Right forelimb (tissue), 1 donor: ENCODE data around the gene ZEB2.

Source experiments
- DNase-seq: peaks from one replicate; pipeline ENCODE4 v3.0.0-alpha.2; 2018

Gene ZEB2

GRCh38 chr2:144519934-144520731 lies at the start of gene ZEB2:
Gene ZEB2, minus strand, starts transcription at chr2:144520119. Its CDS starts 2,769 bp downstream, at chr2:144517350.
- DNase-seq, result peak; percentile 82

- no peak for DNase-seq
Observed at GRCh38 chr2:144567745-144568144, 47.8 kb upstream of the ZEB2 start.

GRCh38 chr2:144566448-144566847 lies 46.5 kb upstream of the ZEB2 start:
- no peak for DNase-seq

DNA sequence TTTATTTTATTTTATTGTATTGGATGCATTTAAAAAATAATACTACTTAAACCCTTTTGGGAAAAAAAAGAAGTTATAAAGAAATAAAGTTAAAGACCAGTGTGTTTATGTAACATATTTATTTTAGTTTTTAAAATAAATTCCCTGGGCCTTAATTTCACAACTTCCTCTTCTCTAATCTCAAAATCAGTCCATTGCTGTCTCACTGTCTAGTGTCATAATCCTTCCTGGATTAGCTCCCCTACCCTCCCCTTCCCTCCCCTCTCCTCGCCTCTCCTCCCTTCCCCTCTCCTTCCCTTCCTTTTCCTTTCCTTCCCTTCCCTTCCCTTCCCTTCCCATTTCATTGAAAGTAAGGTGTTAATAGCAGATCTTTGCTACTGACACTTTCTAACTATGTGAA lies 40.3 kb upstream of the ZEB2 start:
- no peak for DNase-seq

DNA sequence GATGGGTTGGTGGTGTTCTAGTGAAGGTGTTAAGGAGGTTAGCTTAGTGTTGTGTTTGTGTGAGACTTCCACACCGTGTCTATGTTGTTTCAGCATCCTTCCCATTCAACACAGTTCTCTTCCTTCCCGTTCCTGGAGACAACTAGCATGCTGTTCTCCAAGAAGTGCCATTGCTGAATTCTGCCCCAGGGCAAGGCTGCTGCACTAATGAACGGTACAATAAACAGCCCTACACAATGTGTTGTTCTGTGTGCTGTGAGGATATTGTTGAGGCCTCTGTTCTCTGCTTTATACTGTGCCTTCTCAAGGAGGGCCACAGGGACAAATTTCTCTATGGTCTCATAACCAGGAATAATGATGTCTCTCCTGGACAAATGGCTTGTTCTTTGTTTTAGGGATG lies 39.8 kb upstream of the ZEB2 start:
- DNase-seq, result no peak

- DNase-seq, result no peak
Observed at GRCh38 chr2:144559242-144559641, 39.3 kb upstream of the ZEB2 start.

DNA sequence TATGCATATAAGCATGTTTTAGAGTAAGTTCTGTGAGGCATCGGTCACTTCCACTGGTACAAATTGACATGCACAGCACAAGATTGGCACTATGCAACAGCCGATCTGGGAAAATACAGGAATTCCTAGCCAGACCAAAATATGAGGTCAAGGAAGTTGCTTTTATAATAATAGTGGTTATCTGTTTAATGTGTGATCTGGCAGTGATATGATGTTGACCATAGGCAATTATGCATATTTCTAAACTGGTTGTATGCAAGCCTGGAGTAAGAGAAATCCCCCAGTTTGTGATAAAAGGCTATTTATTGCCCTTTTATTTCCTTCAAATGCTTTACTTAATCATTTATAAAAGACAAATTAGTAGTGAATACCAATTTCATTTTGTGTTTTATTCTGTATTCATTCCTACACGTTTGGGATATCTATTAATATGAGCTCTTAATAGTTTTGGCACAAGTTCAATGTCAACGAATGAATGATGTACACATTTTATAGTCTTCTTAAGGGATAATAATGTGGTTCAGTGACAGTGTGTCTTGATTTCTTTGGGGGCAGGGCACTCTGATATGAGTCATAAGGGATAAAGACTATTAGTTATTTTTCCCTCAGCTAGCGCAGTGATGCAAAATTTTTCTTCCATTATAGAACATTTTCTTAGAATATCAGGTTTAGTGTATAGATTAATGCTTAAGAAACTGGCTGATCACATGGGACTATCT lies 34.7 kb upstream of the ZEB2 start:
- no peak for DNase-seq

DNA sequence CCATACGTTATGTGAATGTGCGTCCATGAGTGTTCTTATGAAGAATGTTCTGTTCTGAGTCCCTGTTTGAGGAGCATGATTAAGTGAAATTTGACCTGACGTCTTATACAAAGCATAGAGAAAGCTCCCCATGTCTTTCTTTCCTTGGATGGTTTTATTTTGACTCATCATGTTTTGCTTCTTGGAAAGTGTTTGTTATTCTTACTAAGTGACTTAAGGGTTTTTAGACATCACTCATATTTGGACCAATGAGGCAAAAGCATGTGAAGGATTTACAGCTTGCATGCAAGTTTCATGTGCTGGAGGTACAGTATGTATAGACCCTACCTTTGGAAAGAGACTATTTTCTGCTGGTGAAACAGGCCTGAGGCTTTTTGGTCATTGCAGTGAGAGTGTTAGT lies 33.5 kb upstream of the ZEB2 start:
- no peak for DNase-seq

DNA sequence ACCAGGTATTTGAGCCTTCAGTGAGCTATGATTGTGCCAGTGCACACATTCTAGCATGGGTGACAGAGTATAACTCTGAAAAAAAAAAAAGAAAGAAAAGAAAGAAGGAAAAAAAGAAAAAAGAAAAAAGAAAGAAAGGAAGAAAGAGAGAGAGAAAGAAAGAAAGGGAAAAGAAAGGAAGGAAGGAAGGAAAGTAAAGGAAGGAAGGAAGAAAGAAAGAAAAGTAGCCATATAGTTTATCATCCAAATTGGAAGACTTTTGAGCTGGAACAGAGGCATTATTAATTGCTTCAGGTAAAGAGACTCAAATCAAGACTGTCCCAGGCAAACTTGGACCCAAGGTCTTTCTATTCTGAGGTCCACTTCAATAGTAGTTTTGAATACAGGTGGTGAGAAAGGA lies 32.9 kb upstream of the ZEB2 start:
- DNase-seq, result no peak

GRCh38 chr2:144550911-144551310 lies 31.0 kb upstream of the ZEB2 start:
- no peak for DNase-seq

- DNase-seq, result no peak
Observed at GRCh38 chr2:144550084-144550483, 30.2 kb upstream of the ZEB2 start.

DNA sequence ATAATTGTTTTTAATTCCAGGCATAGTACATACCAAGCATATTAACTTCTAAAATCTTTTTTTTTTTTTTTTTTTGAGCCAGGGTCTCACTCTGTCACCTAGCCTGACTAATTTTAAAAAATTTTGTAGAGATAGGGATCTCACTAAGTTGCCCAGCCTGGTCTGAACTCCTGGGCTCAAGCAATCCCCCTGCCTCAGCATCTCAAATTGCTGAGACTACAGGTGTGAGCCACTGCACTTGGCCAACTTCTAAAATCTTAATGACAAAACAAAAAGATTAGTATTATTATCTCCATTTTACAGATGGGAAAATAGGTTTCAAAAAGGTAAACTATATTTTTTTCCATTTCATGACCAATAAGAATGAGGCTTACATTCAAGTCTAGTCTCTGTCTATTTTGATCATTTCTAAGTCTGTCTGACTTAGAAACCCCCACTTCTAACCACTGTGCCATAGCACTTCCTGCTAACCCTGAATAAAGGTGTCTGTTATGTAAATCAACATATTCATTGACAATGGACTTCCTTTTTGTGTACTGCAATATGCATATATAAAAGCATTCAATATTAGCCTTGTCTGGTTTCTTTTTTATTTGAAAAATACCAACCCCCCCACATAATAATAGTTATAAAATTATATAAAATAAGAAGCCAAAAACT lies 28.7 kb upstream of the ZEB2 start:
- DNase-seq, result no peak

DNA sequence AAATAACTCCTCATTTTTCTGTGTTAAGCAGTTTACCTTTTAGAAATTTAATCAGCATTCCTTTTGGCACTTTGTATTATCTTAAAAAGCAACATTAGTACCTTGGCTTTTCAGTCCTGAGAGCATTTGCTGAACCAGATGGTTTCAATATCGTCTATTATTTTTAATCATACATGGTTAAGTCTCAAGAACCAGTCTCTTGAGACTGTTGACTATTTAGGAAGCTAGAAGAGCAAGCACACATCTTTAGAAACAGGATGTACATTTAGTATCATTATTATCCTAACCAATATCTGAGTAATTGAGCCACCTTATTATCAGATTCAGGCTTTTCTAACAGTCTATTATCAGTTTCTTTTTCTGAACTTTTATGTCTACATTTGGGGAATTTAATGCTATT lies 28.2 kb upstream of the ZEB2 start:
- no peak for DNase-seq

DNA sequence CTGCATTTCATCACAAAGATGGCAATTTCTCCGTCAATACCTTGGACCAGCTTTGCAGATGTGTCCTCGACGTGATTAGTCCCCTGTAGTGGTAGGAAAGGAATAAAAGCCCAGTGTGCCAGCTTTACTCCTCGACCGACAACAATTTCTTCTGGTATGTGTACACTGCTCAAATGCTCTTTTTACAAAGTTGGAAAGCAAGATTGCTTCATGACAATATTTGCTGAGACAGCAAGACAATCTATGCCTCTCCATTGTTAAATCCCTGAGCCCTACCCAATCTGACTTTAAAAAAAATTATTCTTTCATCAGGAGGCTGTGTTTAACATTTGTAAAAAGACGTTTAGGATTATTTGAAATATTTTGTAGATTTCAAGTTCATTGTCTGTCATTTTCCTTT lies 27.6 kb upstream of the ZEB2 start:
- DNase-seq, result no peak

DNA sequence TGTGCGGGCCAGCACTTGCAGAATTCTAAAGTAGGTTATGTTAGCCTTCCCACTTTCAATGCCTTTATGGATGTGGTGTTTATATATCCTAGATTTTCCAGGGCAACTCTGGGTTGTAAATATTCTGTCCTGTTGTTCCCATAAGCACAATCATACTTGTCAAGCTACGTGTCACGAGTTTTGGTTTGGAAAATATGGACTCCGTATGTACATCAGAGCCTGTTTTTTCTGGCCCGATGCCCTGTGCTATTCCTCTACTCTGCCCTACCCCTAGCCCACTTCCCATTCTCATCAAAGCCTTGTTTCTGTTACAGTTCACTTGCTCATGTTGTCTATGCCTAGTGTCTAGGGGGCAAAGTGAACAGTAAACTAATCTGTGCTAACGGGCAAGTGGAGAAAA lies 27.0 kb upstream of the ZEB2 start:
- peak; percentile 48 for DNase-seq

GRCh38 chr2:144545787-144546186 lies 25.9 kb upstream of the ZEB2 start:
- no peak for DNase-seq

GRCh38 chr2:144544053-144544452 lies 24.1 kb upstream of the ZEB2 start:
- no peak for DNase-seq

- no peak for DNase-seq
Observed at GRCh38 chr2:144541396-144541795, 21.5 kb upstream of the ZEB2 start.

- no peak for DNase-seq
Observed at GRCh38 chr2:144539289-144539782, 19.4 kb upstream of the ZEB2 start.

DNA sequence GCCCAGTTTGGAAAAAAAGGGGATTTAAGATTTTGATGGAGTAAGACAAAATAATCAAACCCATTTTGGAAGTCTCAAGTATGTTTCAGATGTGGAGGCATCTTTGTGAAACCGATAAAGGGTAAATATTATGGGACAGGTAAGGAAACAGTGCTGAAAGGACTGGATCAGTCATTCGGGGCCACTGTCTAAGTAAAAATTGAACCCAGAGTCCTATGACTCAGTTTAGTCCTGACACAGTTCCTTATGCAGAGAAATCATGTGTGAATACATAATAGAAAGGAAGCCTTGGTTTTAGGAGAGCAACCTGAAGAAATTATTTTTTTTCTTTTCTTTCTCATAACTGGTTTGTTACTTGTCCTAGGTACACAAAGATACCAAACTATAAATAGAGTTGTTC lies 15.4 kb upstream of the ZEB2 start:
- DNase-seq, result no peak

- no peak for DNase-seq
Observed at GRCh38 chr2:144533221-144533620, 13.3 kb upstream of the ZEB2 start.

DNA sequence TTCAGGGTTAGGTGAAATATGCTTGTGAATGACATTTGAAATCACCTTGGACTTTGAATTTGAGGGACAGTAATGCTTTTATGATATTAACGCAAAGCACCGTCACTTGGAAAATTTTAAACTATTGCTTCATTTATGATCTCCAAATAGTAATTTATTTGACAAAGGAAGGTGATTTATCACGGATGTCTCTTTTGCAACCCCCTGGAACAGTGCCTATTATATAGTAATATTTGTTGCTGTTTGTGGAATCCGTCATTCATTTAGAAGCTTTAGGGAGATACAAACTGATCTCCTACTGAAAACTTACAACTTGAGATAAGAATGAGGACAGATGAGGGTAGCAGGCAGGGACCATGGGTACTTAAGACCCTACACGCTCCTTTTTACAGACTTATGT lies 10.7 kb upstream of the ZEB2 start:
- no peak for DNase-seq

DNA sequence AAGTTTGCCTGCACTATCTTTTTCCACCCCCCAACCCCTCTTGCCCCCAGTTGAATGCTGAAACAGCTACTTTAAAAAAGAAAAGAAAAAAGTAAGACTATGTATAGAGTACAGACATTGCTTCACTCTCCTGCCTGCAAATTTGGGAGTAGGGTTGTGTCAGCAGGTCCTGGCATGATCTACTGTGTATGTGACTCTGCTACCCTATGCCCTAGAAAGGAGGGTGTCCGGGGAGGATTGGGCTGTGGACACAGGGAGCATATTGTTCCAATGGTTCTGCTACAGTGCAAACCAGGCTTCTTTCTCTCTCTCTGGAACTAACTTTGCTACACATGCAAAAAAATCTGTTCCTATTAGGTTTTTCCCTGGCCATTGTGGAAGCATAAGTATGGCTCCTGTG lies 9.9 kb upstream of the ZEB2 start:
- DNase-seq, result no peak

- no peak for DNase-seq
Observed at GRCh38 chr2:144528108-144528507, 8.2 kb upstream of the ZEB2 start.
